ENCODE data around the gene FGG. TPM values are rescaled to one million over a fixed set of nuclear protein-coding genes. Genes with fewer than 3 reads are reported as not detected.

Gene FGG
- total and polyA plus RNA-seq, 2 of the 13 experiments (the other 11 are each of a cell fraction or from before 2014, with no cell fraction given): 1,037 to 2,423 TPM

- TF ChIP-seq HNF1A (IDR thresholded peaks at IDR 0.05; ENCODE audit: low read depth) (peak; percentile 61), HNF1A (CRISPR knock-in tag; IDR thresholded peaks at IDR 0.05; ENCODE audit: borderline replicate concordance) (peak; percentile 48; the same call in 1 of the 2 replicates), POLR2AphosphoS5 (IDR thresholded peaks at IDR 0.05; ENCODE audit: low read depth, low read length) (peak; percentile 56; the same call in 1 of the 2 replicates), DRAP1 (CRISPR knock-in tag; IDR thresholded peaks at IDR 0.05) (peak; percentile 73), ZNF737 (CRISPR knock-in tag; IDR thresholded peaks at IDR 0.05; ENCODE audit: borderline replicate concordance) (no peak), ZNF225 (CRISPR knock-in tag; IDR thresholded peaks at IDR 0.05) (no peak), ZNF382 (CRISPR knock-in tag; IDR thresholded peaks at IDR 0.05; ENCODE audit: borderline replicate concordance) (no peak), KLF16 (CRISPR knock-in tag; IDR thresholded peaks at IDR 0.05) (peak in 1 of 2 experiments; percentile 3; a peak in 1 of 4 replicates), AKAP8 (CRISPR knock-in tag; IDR thresholded peaks at IDR 0.05) (no peak), ZBTB7B (CRISPR knock-in tag; IDR thresholded peaks at IDR 0.05) (no peak), ZBTB38 (CRISPR knock-in tag; IDR thresholded peaks at IDR 0.05) (no peak), TRIM24 (CRISPR knock-in tag; IDR thresholded peaks at IDR 0.05) (no peak), ARID3A (IDR thresholded peaks at IDR 0.05; ENCODE audit: low read depth, low read length) (0 out of 2 replicates have a peak, but pooled peaks have one; percentile 15), TOPORS (CRISPR knock-in tag; IDR thresholded peaks at IDR 0.05) (no peak), ZNF230 (CRISPR knock-in tag; IDR thresholded peaks at IDR 0.05) (no peak), NCOA2 (CRISPR knock-in tag; IDR thresholded peaks at IDR 0.05) (peak; percentile 46; the same call in 1 of the 2 replicates)
Measured at GRCh38 chr4:154562697-154563254, 49.7 kb downstream of the FGG start, which contains the start of gene FGB (continued).

Data from HepG2 (cell line).